ENCODE results near the gene SH3RF2.
"Not testable (repeated sequence)": the region's sequence is repeated elsewhere in the genome, so short reads cannot be mapped to it uniquely, and the experiment has no call there.

The SH3RF2 gene

DNA sequence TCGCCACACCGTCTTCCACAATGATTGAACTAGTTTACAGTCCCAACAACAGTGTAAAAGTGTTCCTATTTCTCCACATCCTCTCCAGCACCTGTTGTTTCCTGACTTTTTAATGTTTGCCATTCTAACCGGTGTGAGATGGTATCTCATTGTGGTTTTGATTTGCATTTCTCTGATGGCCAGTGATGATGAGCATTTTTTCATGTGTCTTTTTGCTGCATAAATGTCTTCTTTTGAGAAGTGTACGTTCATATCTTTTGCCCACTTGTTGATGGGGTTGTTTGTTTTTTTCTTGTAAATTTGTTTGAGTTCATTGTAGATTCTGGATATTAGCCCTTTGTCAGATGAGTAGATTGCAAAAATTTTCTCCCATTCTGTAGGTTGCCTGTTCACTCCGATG is 74.1 kb downstream of the SH3RF2 start:
- DNase-seq: not testable (repeated sequence)

DNA sequence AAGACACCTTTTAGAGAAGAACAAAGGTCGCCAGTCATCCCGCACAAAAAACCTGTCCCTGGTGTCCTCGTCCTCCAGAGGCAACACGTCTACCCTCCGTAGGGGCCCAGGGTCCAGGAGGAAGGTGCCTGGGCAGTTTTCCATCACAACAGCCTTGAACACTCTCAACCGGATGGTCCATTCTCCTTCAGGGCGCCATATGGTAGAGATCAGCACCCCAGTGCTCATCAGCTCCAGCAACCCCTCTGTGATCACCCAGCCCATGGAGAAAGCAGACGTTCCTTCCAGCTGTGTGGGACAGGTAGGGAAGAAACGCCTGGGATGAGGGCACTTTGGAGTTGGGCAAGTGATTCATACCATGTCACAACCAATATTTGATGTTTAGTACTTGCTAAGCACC is 77.4 kb downstream of the SH3RF2 start:
- no peak for DNase-seq

GRCh38 chr5:146015001-146015400 is 78.6 kb downstream of the SH3RF2 start:
- DNase-seq: no peak

DNA sequence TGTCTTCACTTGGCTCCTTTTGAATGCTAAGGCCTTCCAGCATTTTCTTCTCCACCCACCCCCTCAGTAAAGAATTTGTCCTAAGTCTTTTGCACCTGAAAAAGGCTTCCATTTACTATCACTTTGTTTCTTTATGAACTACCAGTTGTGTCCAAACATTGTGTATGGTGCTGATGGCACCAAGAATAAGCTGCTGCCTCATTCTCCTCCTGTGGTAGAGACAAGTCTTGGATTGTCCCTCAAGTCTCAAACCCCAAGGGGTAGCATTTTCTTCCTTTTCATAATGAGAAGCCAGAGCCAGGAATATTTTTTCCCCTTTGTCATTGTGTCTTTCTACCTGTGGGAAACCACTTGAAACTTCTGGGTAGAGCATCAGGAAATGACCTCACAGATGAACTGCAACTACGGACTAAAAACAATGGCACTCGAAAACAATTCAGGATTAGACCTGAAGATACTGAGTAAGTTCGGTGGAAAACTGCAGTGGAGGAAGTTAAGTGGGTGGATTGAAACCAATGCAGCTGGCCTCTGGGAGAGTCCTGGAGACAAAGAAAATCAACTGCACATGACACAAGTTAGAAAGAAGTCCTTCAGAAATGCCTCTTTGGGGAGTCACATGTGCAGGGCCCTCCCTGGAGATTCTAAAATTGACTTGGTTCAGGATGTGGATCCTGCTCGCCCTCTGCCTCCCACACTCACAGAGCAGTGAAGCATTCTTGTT is 80.5 kb downstream of the SH3RF2 start:
- DNase-seq: no peak

GRCh38 chr5:146018514-146019375 is 82.4 kb downstream of the SH3RF2 start:
- no peak for DNase-seq

- no peak for DNase-seq
Measured at GRCh38 chr5:146020100-146020499, 83.7 kb downstream of the SH3RF2 start.

GRCh38 chr5:146024034-146024433 is 87.7 kb downstream of the SH3RF2 start:
- no peak for DNase-seq

GRCh38 chr5:146025114-146025680 is 88.8 kb downstream of the SH3RF2 start:
- DNase-seq: no peak

DNA sequence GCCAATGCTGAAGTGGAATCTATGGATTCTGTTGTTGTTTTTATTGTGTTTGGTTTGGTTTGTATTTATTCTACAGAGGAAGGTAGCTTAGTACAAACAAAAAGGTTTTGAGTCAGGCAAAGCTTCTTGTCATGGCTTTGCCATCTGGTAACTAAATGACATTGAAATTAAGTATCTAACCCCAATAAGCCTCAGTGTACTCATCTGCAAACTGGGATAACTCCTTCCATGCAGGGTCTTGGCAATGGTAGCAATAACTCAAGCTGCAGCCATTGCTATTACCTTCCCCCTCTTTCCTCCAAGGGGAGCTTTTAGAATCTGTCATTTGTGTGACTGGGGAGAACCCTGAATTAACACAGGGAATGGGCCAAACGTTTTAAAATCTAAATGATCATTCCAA is 89.3 kb downstream of the SH3RF2 start:
- no peak for DNase-seq

DNA sequence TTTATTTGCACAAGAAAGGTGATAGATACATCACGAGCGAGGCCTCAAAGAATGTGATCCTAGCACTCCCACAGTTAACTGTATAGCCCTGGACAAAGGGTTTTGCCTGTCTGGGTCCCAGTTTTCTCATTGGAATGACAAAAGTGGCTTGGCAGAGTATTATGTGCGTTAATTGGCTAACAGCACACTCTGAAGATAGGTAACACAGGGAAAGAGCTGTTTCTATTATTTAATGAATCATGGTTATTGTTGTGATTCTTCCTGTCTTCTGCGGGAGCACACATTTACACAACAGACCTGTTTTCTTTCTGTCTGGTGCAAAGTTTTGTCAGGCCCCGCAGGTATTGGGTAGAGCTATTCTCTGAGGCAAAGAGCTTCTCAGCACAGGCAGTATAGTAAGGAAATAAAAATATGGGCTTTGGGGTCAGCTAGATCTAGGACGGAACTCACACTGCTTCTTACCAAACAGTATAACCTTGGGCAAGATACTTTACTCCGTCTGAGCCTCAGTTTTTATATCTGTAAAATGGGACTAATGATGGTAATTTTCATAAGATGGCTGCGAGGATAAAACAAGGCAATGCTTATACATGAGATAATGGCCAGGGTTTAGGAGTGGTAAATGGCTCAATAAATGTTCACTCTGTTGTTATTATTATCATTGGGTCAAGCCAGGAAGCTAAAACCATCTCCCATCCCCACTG is 90.1 kb downstream of the SH3RF2 start:
- DNase-seq: no peak

DNA sequence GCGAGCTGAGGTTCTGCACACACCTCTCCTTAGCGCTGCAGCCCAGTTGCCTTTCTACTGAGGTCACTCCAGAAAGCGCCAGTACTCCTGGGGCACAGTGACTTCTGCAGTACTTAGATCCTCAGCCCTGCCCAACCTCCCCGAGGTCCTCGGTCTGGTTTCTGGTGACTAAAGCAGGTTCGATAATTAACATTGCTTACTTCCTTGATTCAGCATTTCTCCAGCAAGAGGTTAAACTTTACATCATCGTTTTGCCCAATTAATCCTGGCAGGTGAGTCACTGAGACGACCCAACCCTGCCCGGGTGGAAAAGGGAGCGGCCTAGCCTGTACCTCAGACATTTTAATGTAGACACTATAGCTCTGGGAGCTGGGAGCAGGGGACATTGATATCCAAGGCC is 91.4 kb downstream of the SH3RF2 start:
- no peak for DNase-seq

GRCh38 chr5:146032911-146033310 is 96.5 kb downstream of the SH3RF2 start:
- DNase-seq: no peak

- DNase-seq: no peak
Measured at GRCh38 chr5:146034127-146034526, 97.7 kb downstream of the SH3RF2 start.

DNA sequence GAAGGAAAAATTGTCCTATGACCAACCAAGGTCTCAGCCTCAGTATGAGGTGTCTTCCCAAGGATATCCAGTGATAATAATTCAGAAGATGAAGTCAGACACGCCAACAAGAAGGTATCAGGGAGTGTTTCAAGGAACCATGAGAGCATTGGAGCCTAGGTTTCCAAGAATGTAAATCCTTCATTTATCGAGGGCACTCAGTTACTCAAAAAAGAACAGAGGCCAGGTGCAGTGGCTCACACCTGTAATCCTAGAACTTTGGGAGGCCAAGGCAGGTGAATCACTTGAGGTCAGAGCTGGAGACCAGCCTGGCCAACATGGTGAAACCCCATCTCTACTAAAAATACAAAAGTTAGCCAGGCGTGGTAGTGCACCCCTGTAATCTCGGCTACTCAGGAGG is 98.2 kb downstream of the SH3RF2 start:
- no peak for DNase-seq

DNA sequence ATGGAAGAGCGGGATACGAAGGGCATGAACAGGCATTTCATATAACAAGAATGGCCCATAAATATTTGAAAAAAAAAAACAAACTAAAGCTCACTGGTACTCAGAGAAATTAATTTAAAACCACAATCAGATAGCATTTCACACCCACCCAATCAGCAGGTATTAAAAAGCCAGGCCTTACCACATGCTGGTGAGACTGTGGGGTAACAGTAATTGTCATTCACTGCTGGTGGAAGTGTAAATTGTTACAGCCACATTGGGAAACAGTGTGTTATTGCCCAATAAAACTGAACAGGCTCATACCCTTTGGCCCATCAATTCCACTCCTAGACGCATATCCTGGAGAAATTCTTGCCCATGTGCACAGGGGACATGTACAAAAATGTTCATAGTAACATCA is 103.0 kb downstream of the SH3RF2 start:
- no peak for DNase-seq

DNA sequence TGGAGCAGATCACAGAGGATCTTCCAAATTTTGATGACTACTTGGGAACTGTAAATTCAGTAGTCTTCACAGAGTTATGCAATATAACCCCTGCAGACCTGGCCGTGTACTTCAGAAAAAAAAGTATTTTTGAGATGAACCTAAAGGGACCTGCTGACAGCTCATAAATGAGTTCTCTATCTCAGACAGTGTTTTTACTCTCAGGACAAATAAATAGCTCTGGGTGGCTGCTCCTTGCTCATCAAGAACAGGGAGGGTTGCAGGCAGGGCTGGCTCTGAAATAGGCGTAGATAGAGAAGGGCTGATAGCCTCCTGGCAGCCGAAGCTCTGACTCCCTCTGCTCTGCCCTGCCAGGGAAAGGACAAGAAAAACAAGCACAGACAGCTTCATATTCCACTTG is 104.1 kb downstream of the SH3RF2 start:
- no peak for DNase-seq

- no peak for DNase-seq
Measured at GRCh38 chr5:146041180-146041789, 104.9 kb downstream of the SH3RF2 start.

DNA sequence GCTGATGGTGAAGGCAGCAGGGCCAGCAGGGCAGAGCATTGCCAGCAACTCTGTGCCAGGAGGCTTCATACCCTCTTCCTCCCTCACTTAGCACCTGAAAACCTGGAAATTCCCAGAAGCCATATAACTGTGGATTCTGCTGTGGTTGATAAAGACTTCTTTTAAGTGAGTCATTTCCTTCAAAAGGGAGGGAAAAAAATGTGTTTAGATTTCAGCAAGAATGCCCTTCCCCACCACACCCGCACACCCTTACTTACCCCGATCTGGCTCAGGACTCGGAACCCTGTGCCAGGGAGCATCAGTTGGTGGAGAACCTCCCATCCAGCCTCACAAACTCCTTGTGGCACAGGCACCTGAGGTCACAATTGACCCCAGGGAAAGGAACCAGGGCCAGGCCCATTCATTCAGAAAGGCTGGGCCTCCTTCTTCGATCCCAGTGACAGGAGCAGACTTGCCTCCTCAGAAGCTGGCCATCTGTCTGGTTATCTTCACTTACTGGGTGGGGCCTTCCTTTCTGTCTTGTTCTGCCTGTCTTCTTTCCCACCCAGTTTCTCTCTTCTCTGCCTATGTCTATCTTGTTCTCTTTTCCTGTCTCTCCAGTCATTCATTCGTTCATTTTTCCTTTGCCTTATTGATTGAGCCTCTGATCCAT is 106.4 kb downstream of the SH3RF2 start:
- no peak for DNase-seq

GRCh38 chr5:146043722-146044121 is 107.3 kb downstream of the SH3RF2 start:
- DNase-seq: no peak

DNA sequence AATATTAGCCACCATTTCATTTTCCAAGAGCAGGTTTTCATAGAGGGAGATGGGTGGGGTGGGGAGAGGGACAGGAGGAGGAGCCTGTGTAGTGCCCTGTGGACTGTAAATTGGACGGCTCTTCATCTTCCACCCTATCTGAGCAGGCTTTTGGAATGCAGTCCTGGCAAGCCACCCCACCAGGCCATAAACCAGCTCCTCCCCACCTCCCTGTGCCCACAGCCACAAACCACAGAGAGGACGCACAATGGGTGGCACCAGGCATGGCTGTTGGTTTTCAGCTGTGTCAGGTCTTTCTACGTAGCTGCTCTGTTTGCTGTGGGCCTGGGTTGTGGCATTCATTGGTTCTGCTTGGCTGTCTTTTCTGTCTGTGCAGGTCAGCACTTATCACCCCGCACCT is 111.0 kb downstream of the SH3RF2 start:
- no peak for DNase-seq

DNA sequence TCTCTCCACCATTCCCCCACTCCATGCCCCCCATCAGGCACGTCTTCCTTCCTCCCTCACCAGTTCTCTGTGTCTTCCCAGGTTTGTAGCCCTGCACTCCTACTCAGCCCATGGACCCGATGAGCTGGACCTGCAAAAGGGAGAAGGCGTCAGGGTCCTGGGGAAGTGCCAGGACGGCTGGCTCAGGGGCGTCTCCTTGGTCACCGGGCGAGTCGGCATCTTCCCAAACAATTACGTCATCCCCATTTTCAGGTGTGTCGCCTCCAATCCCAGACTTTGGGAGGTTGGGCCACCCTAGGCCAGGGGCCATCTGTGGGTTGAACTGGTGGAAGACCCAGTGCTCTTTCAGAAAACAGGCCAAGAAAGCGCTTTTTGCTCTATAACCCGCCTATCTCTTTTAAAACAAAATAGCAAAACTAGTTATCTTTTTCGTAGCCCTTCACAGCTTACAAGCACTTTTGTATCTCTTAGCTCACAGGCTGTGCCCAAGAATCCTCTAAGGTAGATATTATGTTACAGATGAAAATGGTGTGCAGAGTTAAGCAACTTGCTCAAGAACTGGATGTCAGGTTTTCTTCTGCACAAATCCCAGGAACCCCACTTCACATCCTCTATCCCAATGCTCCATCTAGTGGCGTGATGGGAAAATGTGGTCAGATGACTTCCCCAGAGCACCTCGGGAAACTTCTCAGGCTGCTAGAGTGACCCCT is 112.8 kb downstream of the SH3RF2 start:
- DNase-seq: no peak

- DNase-seq: no peak
Measured at GRCh38 chr5:146049704-146050026, 113.3 kb downstream of the SH3RF2 start.
